ENCODE data around the gene SLC6A5.

DNA sequence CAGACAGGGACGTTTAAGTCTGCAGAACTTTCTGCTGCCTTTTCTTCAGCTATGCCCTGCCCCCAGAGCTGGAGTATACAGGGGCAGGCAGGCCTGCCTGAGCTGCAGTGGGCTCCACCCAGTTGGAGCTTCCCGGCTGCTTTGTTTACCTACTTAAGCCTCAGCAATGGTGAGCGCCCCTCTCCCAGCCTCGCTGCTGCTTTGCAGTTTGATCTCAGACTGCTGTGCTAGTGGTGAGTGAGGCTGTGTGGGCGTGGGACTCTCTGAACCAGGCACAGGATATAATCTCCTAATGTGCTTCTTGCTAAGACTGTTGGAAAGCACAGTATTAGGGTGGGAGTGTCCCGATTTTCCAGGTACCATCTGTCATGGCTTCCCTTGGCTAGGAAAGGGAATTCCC is 108.5 kb downstream of the SLC6A5 start:
- TF ChIP-seq CTBP2 (IDR thresholded peaks at IDR 0.05; ENCODE audit: borderline replicate concordance, insufficient read depth, insufficient read length, low read length) (no peak), CTCF (IDR thresholded peaks at IDR 0.05; ENCODE audit: control extremely low read depth in 1 of 3, insufficient read depth in 1 of 3, low read depth in 1 of 3, low read length in 3 of 3) (no peak), POLR2AphosphoS5 (IDR thresholded peaks at IDR 0.05; ENCODE audit: low read depth, low read length) (no peak), YY1 (IDR thresholded peaks at IDR 0.05; ENCODE audit: low read depth, low read length) (no peak), JUND (IDR thresholded peaks at IDR 0.05; ENCODE audit: low read length) (no peak)
